ENCODE results near the gene HAPLN3. TPM values are rescaled to one million over a fixed set of nuclear protein-coding genes. Genes with fewer than 3 reads are reported as not detected.

Gene HAPLN3
- total RNA-seq, 4 donors from 2014 or later = 4.5 to 7.0 (median 5.1) TPM

DNA sequence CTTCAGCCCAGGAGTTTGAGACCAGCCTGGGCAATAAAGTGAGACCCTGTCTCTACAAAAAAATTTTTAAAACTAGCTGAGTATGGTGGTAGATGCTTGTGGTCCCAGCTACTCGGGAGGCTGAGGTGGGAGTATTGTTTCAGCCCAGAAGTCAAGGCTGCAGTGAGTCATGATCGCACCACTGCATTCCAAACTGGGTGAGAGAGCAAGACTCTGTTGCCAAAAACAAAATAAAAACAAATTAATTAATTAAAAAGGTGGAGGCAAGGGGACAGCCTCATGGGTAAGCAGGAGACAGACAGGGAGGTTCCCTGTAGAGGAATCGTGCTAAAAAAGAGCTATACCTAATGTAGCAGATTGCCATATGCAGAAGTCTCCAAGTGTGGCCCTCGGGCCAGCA lies 12.6 kb downstream of the HAPLN3 start:
- no peak for TF ChIP-seq POLR2A (IDR thresholded peaks at IDR 0.05)
- TF ChIP-seq, protein P1, sequence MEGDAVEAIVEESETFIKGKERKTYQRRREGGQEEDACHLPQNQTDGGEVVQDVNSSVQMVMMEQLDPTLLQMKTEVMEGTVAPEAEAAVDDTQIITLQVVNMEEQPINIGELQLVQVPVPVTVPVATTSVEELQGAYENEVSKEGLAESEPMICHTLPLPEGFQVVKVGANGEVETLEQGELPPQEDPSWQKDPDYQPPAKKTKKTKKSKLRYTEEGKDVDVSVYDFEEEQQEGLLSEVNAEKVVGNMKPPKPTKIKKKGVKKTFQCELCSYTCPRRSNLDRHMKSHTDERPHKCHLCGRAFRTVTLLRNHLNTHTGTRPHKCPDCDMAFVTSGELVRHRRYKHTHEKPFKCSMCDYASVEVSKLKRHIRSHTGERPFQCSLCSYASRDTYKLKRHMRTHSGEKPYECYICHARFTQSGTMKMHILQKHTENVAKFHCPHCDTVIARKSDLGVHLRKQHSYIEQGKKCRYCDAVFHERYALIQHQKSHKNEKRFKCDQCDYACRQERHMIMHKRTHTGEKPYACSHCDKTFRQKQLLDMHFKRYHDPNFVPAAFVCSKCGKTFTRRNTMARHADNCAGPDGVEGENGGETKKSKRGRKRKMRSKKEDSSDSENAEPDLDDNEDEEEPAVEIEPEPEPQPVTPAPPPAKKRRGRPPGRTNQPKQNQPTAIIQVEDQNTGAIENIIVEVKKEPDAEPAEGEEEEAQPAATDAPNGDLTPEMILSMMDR (IDR thresholded peaks at IDR 0.05) = no peak
- DNase-seq (ENCODE audit: low spot score in 2 of 2) = no peak
- no peak overlapping the region for H3K4me3 ChIP-seq (ENCODE audit: low read depth, poor library complexity, severe bottlenecking)
- intact Hi-C loops (cut with DNase I; ENCODE audit: low total_unique reads) = no loop called here
- 50 to 65% methylated on average over 4 of the region's 4 CpGs for WGBS, 2 donors

DNA sequence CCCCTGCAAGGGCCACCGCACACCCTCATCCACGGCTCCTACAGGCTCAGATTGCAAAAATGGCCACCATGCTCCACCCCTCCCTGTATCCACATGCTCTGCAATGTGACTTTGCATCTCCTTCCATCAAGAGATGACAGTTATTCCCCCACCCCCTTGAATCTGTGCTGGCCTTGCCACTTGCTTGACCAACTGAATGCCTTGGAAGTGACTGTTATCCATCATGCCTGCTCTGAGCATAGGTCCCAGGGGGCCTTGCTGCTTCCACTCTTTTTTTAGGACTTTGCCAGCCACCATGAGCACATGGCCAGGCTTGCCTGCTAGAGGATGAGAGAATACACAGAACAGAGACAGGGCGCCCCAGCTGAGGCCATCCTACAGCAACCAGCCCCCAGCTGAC lies 13.6 kb downstream of the HAPLN3 start:
- 94 to 98% methylated on average over 3 of the region's 3 CpGs for WGBS, 2 donors

GRCh38 chr15:88880944-88881740 lies 14.2 kb downstream of the HAPLN3 start:
- intact Hi-C loops (cut with DNase I; ENCODE audit: low total_unique reads) = no loop called here
- DNase-seq (ENCODE audit: low spot score in 2 of 2) = no peak
- no peak overlapping the region for H3K4me3 ChIP-seq (ENCODE audit: low read depth, poor library complexity, severe bottlenecking)
- WGBS, 2 donors = 95 to 96% methylated on average over 31 of the region's 31 CpGs
- TF ChIP-seq, protein P1 (IDR thresholded peaks at IDR 0.05) = no peak
- no peak for TF ChIP-seq POLR2A (IDR thresholded peaks at IDR 0.05)

More for the DNA sequence above, 13.6 kb downstream of the HAPLN3 start:
- no peak for DNase-seq (ENCODE audit: low spot score in 2 of 2)
- H3K4me3 ChIP-seq (ENCODE audit: low read depth, poor library complexity, severe bottlenecking) = no peak overlapping the region
- intact Hi-C loops (cut with DNase I; ENCODE audit: low total_unique reads) = no loop called here
- TF ChIP-seq POLR2A (IDR thresholded peaks at IDR 0.05) = no peak
- TF ChIP-seq, protein P1 (IDR thresholded peaks at IDR 0.05) = no peak

DNA sequence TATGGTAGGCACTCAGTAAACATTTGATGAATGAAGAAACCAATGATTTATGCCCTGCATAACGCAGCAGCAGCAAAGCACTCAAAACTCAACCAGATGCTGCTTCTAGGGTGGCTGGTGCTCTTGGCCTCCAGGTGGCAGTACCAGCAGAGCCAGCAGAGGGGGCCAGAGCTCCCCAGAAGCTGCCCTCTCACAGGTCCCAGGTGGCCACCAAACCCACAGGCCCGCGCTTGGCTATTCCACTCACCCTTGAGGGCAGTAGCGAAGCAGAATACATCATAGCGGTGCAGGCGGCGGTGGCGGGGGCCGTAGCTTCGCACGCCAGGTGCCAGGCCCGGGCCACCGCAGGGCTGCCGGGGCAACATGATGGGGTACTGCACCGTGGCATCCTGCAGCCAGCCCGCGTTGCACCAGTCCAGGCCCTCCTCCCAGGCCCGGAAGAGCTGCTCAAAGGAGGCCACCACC lies 16.6 kb downstream of the HAPLN3 start:
- H3K4me3 ChIP-seq (ENCODE audit: low read depth, poor library complexity, severe bottlenecking) = no peak overlapping the region
- no peak for DNase-seq (ENCODE audit: low spot score in 2 of 2)
- intact Hi-C loops (cut with DNase I; ENCODE audit: low total_unique reads) = loop anchor here (5.0 kb wide), 1 partner anchor 931 kb away; no protein-coding TSS in a partner anchor
- 62 to 84% methylated on average over 11 to 18 of the region's 18 CpGs for WGBS, 2 donors
- TF ChIP-seq POLR2A (IDR thresholded peaks at IDR 0.05) = no peak
- TF ChIP-seq, protein P1 (IDR thresholded peaks at IDR 0.05) = no peak

- WGBS, 2 donors = 87 to 95% methylated on average over 15 to 22 of the region's 22 CpGs
- DNase-seq (ENCODE audit: low spot score in 2 of 2) = peak in 1 of 2 donors; percentile 84
- TF ChIP-seq POLR2A (IDR thresholded peaks at IDR 0.05) = no peak
- TF ChIP-seq, protein P1 (IDR thresholded peaks at IDR 0.05) = no peak
- H3K4me3 ChIP-seq (ENCODE audit: low read depth, poor library complexity, severe bottlenecking) = no peak overlapping the region
- intact Hi-C loops (cut with DNase I; ENCODE audit: low total_unique reads) = loop anchor here (5.0 kb wide), 1 partner anchor 931 kb away; no protein-coding TSS in a partner anchor
Observed at GRCh38 chr15:88877906-88878305, 17.4 kb downstream of the HAPLN3 start.
